ENCODE measurements around the gene NEK10. TPM values are rescaled to one million over a fixed set of nuclear protein-coding genes. Genes with fewer than 3 reads are reported as not detected.

Gene NEK10
- total RNA-seq, 4 donors from 2014 or later: 0.58 to 2.5 (median 1.1) TPM

DNA sequence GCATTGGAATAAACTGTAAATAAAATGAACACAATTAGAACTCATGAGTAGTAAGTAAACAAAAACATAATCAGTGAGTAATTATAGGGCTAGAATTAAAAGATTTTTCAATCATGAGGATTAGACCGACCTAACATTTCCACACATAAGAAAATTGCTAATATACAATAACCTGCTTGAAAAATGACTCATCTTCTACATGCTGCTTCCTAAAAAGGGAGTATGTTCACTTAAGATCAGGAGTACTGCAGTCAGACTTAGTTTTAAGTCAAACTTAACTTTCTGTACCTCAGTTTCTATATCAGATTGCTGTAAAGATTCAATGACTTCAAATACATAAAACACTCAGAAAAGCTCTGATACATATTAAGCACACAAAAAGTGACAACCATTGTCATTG, 22.6 kb upstream of the NEK10 start:
- H3K9me3 ChIP-seq: no peaks in the 10 kb centered on the region
- DNase-seq (ENCODE audit: extremely low spot score): no peak
- TF ChIP-seq POLR2AphosphoS5 (IDR thresholded peaks at IDR 0.05) (no peak), EP300 (IDR thresholded peaks at IDR 0.05) (no peak), POLR2A (IDR thresholded peaks at IDR 0.05; ENCODE audit: low read depth) (no peak)
- TF ChIP-seq, protein P1, sequence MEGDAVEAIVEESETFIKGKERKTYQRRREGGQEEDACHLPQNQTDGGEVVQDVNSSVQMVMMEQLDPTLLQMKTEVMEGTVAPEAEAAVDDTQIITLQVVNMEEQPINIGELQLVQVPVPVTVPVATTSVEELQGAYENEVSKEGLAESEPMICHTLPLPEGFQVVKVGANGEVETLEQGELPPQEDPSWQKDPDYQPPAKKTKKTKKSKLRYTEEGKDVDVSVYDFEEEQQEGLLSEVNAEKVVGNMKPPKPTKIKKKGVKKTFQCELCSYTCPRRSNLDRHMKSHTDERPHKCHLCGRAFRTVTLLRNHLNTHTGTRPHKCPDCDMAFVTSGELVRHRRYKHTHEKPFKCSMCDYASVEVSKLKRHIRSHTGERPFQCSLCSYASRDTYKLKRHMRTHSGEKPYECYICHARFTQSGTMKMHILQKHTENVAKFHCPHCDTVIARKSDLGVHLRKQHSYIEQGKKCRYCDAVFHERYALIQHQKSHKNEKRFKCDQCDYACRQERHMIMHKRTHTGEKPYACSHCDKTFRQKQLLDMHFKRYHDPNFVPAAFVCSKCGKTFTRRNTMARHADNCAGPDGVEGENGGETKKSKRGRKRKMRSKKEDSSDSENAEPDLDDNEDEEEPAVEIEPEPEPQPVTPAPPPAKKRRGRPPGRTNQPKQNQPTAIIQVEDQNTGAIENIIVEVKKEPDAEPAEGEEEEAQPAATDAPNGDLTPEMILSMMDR (IDR thresholded peaks at IDR 0.05): no peak
- peak overlapping the region in 1 of 4 donors; percentile 4 for H3K27ac ChIP-seq (replicated peaks in 1 of 4)
- 68% methylated on average over 1 of the region's 1 CpG for WGBS
- H3K27me3 ChIP-seq: no peaks in the 10 kb centered on the region
- H3K36me3 ChIP-seq: peaks cover 0 to 34% (median 6%) of the 10 kb centered on the region in 4 donors
- intact Hi-C loops (cut with DNase I): no loop called here
- H3K4me3 ChIP-seq: no peak overlapping the region
- H3K4me1 ChIP-seq: peaks cover 0 to 8% (median 3%) of the 10 kb centered on the region in 4 donors

DNA sequence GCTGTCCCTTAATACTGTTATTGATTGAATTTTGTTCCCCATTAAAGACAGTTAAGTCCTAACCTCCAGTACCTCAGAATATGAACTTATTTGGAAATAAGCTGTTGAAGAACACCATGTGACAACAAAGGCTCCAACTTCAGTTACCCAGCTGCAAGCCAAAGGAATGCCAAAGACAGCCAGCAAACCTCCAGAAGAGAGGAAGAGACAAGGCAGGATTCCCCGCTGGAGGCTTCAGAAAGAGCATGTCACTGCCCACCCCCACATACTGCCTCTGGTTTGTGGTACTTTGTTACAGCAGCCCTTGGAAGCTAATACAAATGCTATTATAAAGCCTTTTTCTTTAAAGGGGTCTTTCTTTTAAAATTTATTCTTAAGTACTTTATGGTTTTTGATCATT, 18.4 kb upstream of the NEK10 start:
- H3K36me3 ChIP-seq: peaks cover 0 to 40% (median 12%) of the 10 kb centered on the region in 4 donors

DNA sequence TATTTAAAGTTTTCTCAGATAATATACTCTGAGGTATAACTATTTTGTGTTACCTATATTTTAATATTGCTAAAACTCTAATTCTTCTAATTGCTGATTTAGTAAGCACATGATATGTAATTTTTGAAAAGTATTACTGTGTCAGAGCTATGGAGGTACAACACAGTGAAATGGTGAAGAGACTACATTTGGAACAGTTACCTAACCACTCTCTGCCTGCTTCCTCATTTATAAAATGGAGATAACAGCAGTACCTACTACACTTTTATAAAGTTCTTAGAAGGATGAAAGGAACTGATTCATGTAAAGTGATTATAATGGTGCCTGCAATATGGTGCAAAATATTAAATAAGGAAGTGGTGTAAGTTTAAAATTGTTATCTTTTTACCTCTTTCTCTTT, 16.3 kb upstream of the NEK10 start:
- DNase-seq (ENCODE audit: extremely low spot score): no peak
- Histone ChIP-seq H3K36me3 (peaks cover 0 to 45% (median 15%) of the 10 kb centered on the region in 4 donors), H3K4me1 (peaks cover 0 to 8% (median 3%) of the 10 kb centered on the region in 4 donors), H3K27ac (replicated peaks in 1 of 4) (no peak overlapping the region), H3K27me3 (no peaks in the 10 kb centered on the region), H3K4me3 (no peak overlapping the region), H3K9me3 (no peaks in the 10 kb centered on the region)
- intact Hi-C loops (cut with DNase I): no loop called here
- TF ChIP-seq, protein P1 (IDR thresholded peaks at IDR 0.05): no peak
- TF ChIP-seq POLR2AphosphoS5 (IDR thresholded peaks at IDR 0.05): no peak
- TF ChIP-seq EP300 (IDR thresholded peaks at IDR 0.05): no peak
- no peak for TF ChIP-seq POLR2A (IDR thresholded peaks at IDR 0.05; ENCODE audit: low read depth)

More for the DNA sequence above, 18.4 kb upstream of the NEK10 start:
- H3K4me3 ChIP-seq: no peak overlapping the region
- H3K4me1 ChIP-seq: peaks cover 0 to 8% (median 3%) of the 10 kb centered on the region in 4 donors
- no peak for DNase-seq (ENCODE audit: extremely low spot score)
- intact Hi-C loops (cut with DNase I): no loop called here
- no peaks in the 10 kb centered on the region for H3K9me3 ChIP-seq
- H3K27me3 ChIP-seq: no peaks in the 10 kb centered on the region
- TF ChIP-seq EP300 (IDR thresholded peaks at IDR 0.05) (no peak), POLR2AphosphoS5 (IDR thresholded peaks at IDR 0.05) (no peak), POLR2A (IDR thresholded peaks at IDR 0.05; ENCODE audit: low read depth) (no peak)
- TF ChIP-seq, protein P1 (IDR thresholded peaks at IDR 0.05): no peak
- 83% methylated on average over 1 of the region's 1 CpG for WGBS
- H3K27ac ChIP-seq (replicated peaks in 1 of 4): no peak overlapping the region

DNA sequence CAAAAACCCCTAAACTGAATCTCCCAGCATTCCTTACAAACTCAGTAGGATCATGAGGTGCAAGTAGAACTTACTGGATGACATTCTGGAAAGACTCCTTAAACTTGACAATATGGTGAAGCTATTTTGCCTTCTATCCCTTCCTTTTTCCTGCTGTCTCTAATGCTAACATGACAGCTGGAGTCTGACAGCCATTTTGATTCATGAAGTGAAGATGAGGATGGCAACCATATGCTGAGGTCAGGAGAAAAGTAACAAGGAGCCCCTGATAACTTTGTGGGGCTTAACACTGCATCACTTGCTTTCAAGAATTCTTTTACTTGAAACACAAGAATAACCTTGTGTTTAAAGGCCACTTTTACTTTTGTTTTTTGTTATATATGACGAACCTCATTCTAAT, 15.0 kb upstream of the NEK10 start:
- H3K27ac ChIP-seq (replicated peaks in 1 of 4): no peak overlapping the region
- no peaks in the 10 kb centered on the region for H3K9me3 ChIP-seq
- intact Hi-C loops (cut with DNase I): no loop called here
- no peak overlapping the region for H3K4me3 ChIP-seq
- no peak for TF ChIP-seq EP300 (IDR thresholded peaks at IDR 0.05)
- TF ChIP-seq, protein P1 (IDR thresholded peaks at IDR 0.05): no peak
- TF ChIP-seq POLR2AphosphoS5 (IDR thresholded peaks at IDR 0.05): no peak
- no peak for TF ChIP-seq POLR2A (IDR thresholded peaks at IDR 0.05; ENCODE audit: low read depth)
- H3K27me3 ChIP-seq: no peaks in the 10 kb centered on the region
- 94% methylated on average over 1 of the region's 1 CpG for WGBS
- no peak for DNase-seq (ENCODE audit: extremely low spot score)
- H3K36me3 ChIP-seq: peaks cover 0 to 44% (median 15%) of the 10 kb centered on the region in 4 donors
- H3K4me1 ChIP-seq: peaks cover 0 to 8% (median 3%) of the 10 kb centered on the region in 4 donors
